ENCODE results near the gene RASSF3.

DNA sequence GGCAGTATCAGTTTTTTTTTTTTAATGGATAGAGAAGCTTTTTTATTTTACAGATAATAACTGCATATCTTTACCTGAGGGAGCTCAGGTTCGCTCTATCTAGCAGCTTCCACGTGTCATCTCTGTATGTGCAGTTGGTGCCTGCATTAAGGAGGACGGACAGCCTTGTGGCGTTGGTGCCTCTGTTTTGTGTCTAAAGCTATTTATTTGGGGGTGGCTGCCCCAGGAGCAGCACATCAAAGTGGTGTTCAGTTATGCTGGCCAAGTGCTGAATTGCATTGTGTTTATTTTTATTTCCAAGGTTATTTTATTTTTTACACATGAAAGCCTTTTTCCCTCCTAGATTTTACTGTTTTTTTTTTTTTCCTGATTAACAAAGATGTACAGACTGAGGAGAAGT, 59.7 kb downstream of the RASSF3 start:
- TF ChIP-seq, protein P1, sequence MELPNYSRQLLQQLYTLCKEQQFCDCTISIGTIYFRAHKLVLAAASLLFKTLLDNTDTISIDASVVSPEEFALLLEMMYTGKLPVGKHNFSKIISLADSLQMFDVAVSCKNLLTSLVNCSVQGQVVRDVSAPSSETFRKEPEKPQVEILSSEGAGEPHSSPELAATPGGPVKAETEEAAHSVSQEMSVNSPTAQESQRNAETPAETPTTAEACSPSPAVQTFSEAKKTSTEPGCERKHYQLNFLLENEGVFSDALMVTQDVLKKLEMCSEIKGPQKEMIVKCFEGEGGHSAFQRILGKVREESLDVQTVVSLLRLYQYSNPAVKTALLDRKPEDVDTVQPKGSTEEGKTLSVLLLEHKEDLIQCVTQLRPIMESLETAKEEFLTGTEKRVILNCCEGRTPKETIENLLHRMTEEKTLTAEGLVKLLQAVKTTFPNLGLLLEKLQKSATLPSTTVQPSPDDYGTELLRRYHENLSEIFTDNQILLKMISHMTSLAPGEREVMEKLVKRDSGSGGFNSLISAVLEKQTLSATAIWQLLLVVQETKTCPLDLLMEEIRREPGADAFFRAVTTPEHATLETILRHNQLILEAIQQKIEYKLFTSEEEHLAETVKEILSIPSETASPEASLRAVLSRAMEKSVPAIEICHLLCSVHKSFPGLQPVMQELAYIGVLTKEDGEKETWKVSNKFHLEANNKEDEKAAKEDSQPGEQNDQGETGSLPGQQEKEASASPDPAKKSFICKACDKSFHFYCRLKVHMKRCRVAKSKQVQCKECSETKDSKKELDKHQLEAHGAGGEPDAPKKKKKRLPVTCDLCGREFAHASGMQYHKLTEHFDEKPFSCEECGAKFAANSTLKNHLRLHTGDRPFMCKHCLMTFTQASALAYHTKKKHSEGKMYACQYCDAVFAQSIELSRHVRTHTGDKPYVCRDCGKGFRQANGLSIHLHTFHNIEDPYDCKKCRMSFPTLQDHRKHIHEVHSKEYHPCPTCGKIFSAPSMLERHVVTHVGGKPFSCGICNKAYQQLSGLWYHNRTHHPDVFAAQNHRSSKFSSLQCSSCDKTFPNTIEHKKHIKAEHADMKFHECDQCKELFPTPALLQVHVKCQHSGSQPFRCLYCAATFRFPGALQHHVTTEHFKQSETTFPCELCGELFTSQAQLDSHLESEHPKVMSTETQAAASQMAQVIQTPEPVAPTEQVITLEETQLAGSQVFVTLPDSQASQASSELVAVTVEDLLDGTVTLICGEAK (IDR thresholded peaks at IDR 0.05; ENCODE audit: borderline replicate concordance), result no peak
- TF ChIP-seq KAT2A (conservative IDR thresholded peaks at IDR 0.05; ENCODE audit: control insufficient read depth, low read depth, low read length) (no peak), TAF1 (IDR thresholded peaks at IDR 0.05; ENCODE audit: borderline replicate concordance, low read depth, low read length) (no peak), RBBP5 (conservative IDR thresholded peaks at IDR 0.05) (no peak), SMAD1 (IDR thresholded peaks at IDR 0.05; ENCODE audit: low read depth, partially characterized antibody) (no peak), RUNX3 (IDR thresholded peaks at IDR 0.05; ENCODE audit: low read length) (no peak), ZNF384 (IDR thresholded peaks at IDR 0.05; ENCODE audit: borderline replicate concordance, low read depth, low read length) (no peak), YBX1 (IDR thresholded peaks at IDR 0.05) (no peak), CEBPB (IDR thresholded peaks at IDR 0.05; ENCODE audit: borderline replicate concordance in 1 of 2, low read depth in 2 of 2, low read length in 2 of 2) (no peak), ZNF622 (IDR thresholded peaks at IDR 0.05) (no peak), STAT1 (conservative IDR thresholded peaks at IDR 0.05) (no peak), NR2C2 (IDR thresholded peaks at IDR 0.05; ENCODE audit: borderline replicate concordance, control insufficient read depth, insufficient read length, low read depth) (no peak), POLR2A (IDR thresholded peaks at IDR 0.05; ENCODE audit: low read depth, low read length) (0 out of 2 replicates have a peak, but pooled peaks have one; percentile 0)
- TF ChIP-seq, protein P2, sequence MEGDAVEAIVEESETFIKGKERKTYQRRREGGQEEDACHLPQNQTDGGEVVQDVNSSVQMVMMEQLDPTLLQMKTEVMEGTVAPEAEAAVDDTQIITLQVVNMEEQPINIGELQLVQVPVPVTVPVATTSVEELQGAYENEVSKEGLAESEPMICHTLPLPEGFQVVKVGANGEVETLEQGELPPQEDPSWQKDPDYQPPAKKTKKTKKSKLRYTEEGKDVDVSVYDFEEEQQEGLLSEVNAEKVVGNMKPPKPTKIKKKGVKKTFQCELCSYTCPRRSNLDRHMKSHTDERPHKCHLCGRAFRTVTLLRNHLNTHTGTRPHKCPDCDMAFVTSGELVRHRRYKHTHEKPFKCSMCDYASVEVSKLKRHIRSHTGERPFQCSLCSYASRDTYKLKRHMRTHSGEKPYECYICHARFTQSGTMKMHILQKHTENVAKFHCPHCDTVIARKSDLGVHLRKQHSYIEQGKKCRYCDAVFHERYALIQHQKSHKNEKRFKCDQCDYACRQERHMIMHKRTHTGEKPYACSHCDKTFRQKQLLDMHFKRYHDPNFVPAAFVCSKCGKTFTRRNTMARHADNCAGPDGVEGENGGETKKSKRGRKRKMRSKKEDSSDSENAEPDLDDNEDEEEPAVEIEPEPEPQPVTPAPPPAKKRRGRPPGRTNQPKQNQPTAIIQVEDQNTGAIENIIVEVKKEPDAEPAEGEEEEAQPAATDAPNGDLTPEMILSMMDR (IDR thresholded peaks at IDR 0.05 in 2 of 3, conservative IDR thresholded peaks at IDR 0.05 in 1 of 3; ENCODE audit: control insufficient read depth in 2 of 3, extremely low read depth in 1 of 3, insufficient read depth in 1 of 3, low read depth in 3 of 3, low read length in 3 of 3), result no peak
